Ovary (tissue), 9 donors: ENCODE measurements around the gene GNG2. TPM values are rescaled to one million over a fixed set of nuclear protein-coding genes. Genes with fewer than 3 reads are reported as not detected.

Experiments used
- DNase-seq, 5 donors: peaks; one replicate each; pipeline ENCODE4 v3.0.0-alpha.2; 2019 to 2020
- H3K27ac ChIP-seq, 2 donors: fragments of 200-600 bp; one replicate each; pipeline versions ENCODE4 v1.5.1 to v1.8.0; 2019 to 2022
- H3K27me3 ChIP-seq: fragments of 200-600 bp; one replicate; pipeline ENCODE4 v1.8.0; 2022
- H3K36me3 ChIP-seq: fragments of 200-600 bp; sonication (generic); one replicate; pipeline ENCODE4 v1.5.1; 2019
- H3K4me1 ChIP-seq: one replicate; pipeline ENCODE4 v1.8.1; 2013; ENCODE audit warnings: mild to moderate bottlenecking, moderate library complexity; ENCODE audit not compliant: insufficient read depth
- H3K4me3 ChIP-seq: fragments of 200-600 bp; sonication (generic); one replicate; pipeline ENCODE4 v1.5.1; 2017
- H3K9me3 ChIP-seq, 2 donors: fragments of 200-600 bp in 1 of 2; sonication (generic) in 1 of 2; one replicate each; pipeline versions ENCODE4 v1.5.1 to v1.8.1; 2013 to 2019; ENCODE audit warnings: mild to moderate bottlenecking in 1 of 2, moderate library complexity in 1 of 2
- EP300 ChIP-seq: sonication (generic); formaldehyde crosslinking; IDR thresholded peaks from one replicate; pipeline ENCODE4 v1.6.1; 2017; ENCODE audit warnings: antibody characterized with exemption
- POLR2A ChIP-seq: fragments of 450-650 bp; IDR thresholded peaks from one replicate; pipeline ENCODE4 v1.6.1; 2017; ENCODE audit warnings: antibody characterized with exemption, mild to moderate bottlenecking, moderate library complexity
- WGBS, 3 donors: extraction: QIAGEN DNeasy Blood & Tissue Kit in 1 of 3; methylation state at CpG; one replicate each; pipeline versions ENCODE4 v1.1.5 to v1.1.7; 2013 to 2017; 5-methylcytosine and 5-hydroxymethylcytosine counted together
- intact Hi-C, 4 donors: fragments of 100-400 bp; cut with DNase I; formaldehyde crosslinking; loops; one replicate each; pipeline versions ENCODE4 v1.11.0 to v1.15.1; 2022 to 2023
- polyA plus RNA-seq, 2 donors: library from polyadenylated mRNA; stranded (reverse); fragments of 200-250 nt in 1 of 2; fragments of 350-450 nt in 1 of 2; fragmentation: Illumina TruSeq in 1 of 2; extraction: RNeasy Lipid Tissue Mini Kit (QIAGEN cat#74804) in 1 of 2; gene quantifications; one replicate each; pipeline ENCODE4 v1.2.3, GENCODE V29; 2013 to 2014
- total RNA-seq, 7 donors: library from RNA; depleted of rRNA in 2 of 7; stranded (reverse); fragments of >200 nt in 2 of 7; fragmentation: NEBNext Ultra II Directional in 3 of 7; extraction: Animal tissue kit (Norgen Biotek cat#: 25700) in 3 of 7; gene quantifications; one replicate each; pipeline versions ENCODE4 v1.1.0 to v1.2.4, GENCODE V29; 2016 to 2023
- TF ChIP-seq, protein P1 (sequence below), 3 donors: fragments of 450-650 bp in 2 of 3; fragments of 200-600 bp in 1 of 3; IDR thresholded peaks; one replicate each; pipeline versions ENCODE4 v1.5.1 to v1.8.0; 2016 to 2022; ENCODE audit warnings: antibody characterized with exemption in 3 of 3, mild to moderate bottlenecking in 1 of 3
- donor health status: DM: no; HTN: no; CAD: no; lungs with moderate emphysema.
- donor health status: DM: no; HTN: no; CAD: no.
- donor health status: Bipolar disorder and iron deficiency.
- donor health status: DM: yes; HTN: yes; CAD: no.
- donor health status: DM: no; HTN: no; CAD: no.
- donor health status: DM: yes; HTN: yes; CAD: no.

The GNG2 gene
- total and polyA plus RNA-seq, 9 donors: 9.4 to 29.4 (median 11.4) TPM

DNA sequence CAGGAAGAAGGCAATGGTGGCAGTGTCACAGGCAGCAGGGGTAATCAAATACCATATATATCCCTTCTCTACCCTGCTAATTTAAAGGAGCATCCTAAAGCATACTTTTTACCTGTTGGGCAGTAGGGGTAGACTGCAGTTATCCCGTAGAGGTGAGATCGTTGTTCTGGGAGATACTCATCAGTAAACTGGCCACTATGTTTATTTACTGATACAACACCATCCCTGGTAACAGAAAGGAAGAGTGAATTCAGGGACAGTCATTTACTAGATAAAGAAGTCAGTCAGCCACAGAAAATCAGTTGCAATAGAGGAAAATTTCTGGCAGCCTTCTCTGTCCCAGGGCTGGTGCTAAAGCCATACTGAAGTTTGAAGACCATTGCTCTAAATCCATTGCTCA is 145.2 kb downstream of the GNG2 start:
- Histone ChIP-seq H3K36me3 (no peaks in the 10 kb centered on the region), H3K4me3 (no peak overlapping the region), H3K27me3 (no peaks in the 10 kb centered on the region), H3K4me1 (peaks cover 4% of the 10 kb centered on the region), H3K27ac (no peak overlapping the region), H3K9me3 (no peaks in the 10 kb centered on the region)
- intact Hi-C loops: no loop called here
- no peak for DNase-seq
- no peak for TF ChIP-seq EP300
- TF ChIP-seq, protein P1, sequence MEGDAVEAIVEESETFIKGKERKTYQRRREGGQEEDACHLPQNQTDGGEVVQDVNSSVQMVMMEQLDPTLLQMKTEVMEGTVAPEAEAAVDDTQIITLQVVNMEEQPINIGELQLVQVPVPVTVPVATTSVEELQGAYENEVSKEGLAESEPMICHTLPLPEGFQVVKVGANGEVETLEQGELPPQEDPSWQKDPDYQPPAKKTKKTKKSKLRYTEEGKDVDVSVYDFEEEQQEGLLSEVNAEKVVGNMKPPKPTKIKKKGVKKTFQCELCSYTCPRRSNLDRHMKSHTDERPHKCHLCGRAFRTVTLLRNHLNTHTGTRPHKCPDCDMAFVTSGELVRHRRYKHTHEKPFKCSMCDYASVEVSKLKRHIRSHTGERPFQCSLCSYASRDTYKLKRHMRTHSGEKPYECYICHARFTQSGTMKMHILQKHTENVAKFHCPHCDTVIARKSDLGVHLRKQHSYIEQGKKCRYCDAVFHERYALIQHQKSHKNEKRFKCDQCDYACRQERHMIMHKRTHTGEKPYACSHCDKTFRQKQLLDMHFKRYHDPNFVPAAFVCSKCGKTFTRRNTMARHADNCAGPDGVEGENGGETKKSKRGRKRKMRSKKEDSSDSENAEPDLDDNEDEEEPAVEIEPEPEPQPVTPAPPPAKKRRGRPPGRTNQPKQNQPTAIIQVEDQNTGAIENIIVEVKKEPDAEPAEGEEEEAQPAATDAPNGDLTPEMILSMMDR (IDR thresholded peaks at IDR 0.05): no peak
- TF ChIP-seq POLR2A: no peak
- 63 to 85% (median 63%) methylated on average over 2 of the region's 2 CpGs for WGBS, 3 donors

- intact Hi-C loops: no loop called here
- H3K27ac ChIP-seq: no peak overlapping the region
- H3K4me1 ChIP-seq: peaks cover 4% of the 10 kb centered on the region
- H3K9me3 ChIP-seq: no peaks in the 10 kb centered on the region
- no peak overlapping the region for H3K4me3 ChIP-seq
- H3K36me3 ChIP-seq: no peaks in the 10 kb centered on the region
- no peak for TF ChIP-seq EP300
- no peaks in the 10 kb centered on the region for H3K27me3 ChIP-seq
- WGBS, 3 donors: 90 to 92% (median 90%) methylated on average over 3 of the region's 3 CpGs
- no peak for DNase-seq
Observed at GRCh38 chr14:52006361-52006760, 145.9 kb downstream of the GNG2 start.

GRCh38 chr14:52007211-52007610 is 146.8 kb downstream of the GNG2 start:
- peaks cover 7% of the 10 kb centered on the region for H3K4me1 ChIP-seq
- no peak overlapping the region for H3K27ac ChIP-seq
- no peak overlapping the region for H3K4me3 ChIP-seq
- TF ChIP-seq, protein P1 (IDR thresholded peaks at IDR 0.05): no peak
- TF ChIP-seq EP300: no peak
- TF ChIP-seq POLR2A: no peak
- H3K9me3 ChIP-seq: no peaks in the 10 kb centered on the region
- DNase-seq: no peak
- 39 to 81% (median 51%) methylated on average over 1 of the region's 1 CpG for WGBS, 3 donors
- H3K27me3 ChIP-seq: no peaks in the 10 kb centered on the region
- intact Hi-C loops: no loop called here
- H3K36me3 ChIP-seq: no peaks in the 10 kb centered on the region

- no peaks in the 10 kb centered on the region for H3K9me3 ChIP-seq
- 79 to 93% (median 90%) methylated on average over 1 of the region's 1 CpG for WGBS, 3 donors
- H3K36me3 ChIP-seq: no peaks in the 10 kb centered on the region
- intact Hi-C loops: no loop called here
- H3K27ac ChIP-seq: no peak overlapping the region
- DNase-seq: no peak
- TF ChIP-seq POLR2A (no peak), EP300 (no peak)
- TF ChIP-seq, protein P1 (IDR thresholded peaks at IDR 0.05): no peak
- peaks cover 10% of the 10 kb centered on the region for H3K4me1 ChIP-seq
- no peaks in the 10 kb centered on the region for H3K27me3 ChIP-seq
- no peak overlapping the region for H3K4me3 ChIP-seq
Observed at GRCh38 chr14:52007637-52008036, 147.2 kb downstream of the GNG2 start.

DNA sequence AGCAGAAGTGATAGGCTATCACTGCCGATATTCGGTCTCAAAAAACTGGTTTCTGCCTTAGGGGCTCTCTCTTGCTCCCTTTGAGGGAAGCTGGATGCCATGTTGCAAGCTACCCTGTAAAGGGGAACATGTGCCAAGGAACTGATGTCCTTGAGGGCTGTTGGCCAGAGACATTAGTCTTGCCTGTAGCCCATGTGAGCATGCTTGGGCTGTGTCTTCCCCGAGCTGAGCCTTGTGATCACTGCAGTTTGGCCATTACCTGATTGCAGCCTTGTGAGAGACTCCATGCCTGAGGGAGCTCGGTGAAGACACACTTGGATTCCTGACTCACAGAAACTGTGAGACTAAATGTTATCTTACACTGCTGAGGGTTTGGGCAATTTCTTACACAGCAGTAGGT is 147.7 kb downstream of the GNG2 start:
- H3K27ac ChIP-seq: no peak overlapping the region
- H3K4me1 ChIP-seq: peaks cover 12% of the 10 kb centered on the region
- H3K27me3 ChIP-seq: no peaks in the 10 kb centered on the region
- TF ChIP-seq, protein P1 (IDR thresholded peaks at IDR 0.05): no peak
- TF ChIP-seq EP300: no peak
- no peak for TF ChIP-seq POLR2A
- no peaks in the 10 kb centered on the region for H3K36me3 ChIP-seq
- intact Hi-C loops: no loop called here
- WGBS, 3 donors: 86 to 94% (median 88%) methylated on average over 4 of the region's 4 CpGs
- no peak overlapping the region for H3K4me3 ChIP-seq
- no peaks in the 10 kb centered on the region for H3K9me3 ChIP-seq
- no peak for DNase-seq
